ENCODE measurements around the gene FBH1. TPM values are rescaled to one million over a fixed set of nuclear protein-coding genes. Genes with fewer than 3 reads are reported as not detected.
"Not testable (repeated sequence)": the region's sequence is repeated elsewhere in the genome, so short reads cannot be mapped to it uniquely, and the experiment has no call there.

The FBH1 gene
- polyA plus RNA-seq, 1 donor from 2014 or later = 85.4 TPM

GRCh38 chr10:5902511-5903274, 12.7 kb downstream of the FBH1 start:
- peaks cover 19% of the 10 kb centered on the region for H3K36me3 Mint-ChIP-seq
- no peaks in the 10 kb centered on the region for H3K27me3 Mint-ChIP-seq
- peaks cover 10 to 26% (median 15%) of the 10 kb centered on the region in 3 donors for H3K4me1 Mint-ChIP-seq
- H3K9me3 Mint-ChIP-seq = no peaks in the 10 kb centered on the region
- peak overlapping the region in 1 of 4 donors; percentile 41 for H3K4me3 Mint-ChIP-seq
- H3K27ac Mint-ChIP-seq = no peak overlapping the region

- Mint-ChIP-seq H3K27me3 (no peaks in the 10 kb centered on the region), H3K36me3 (peaks cover 13% of the 10 kb centered on the region), H3K9me3 (no peaks in the 10 kb centered on the region), H3K27ac (peak overlapping the region in 1 of 3 donors; percentile 89), H3K4me1 (peaks cover 15 to 26% (median 16%) of the 10 kb centered on the region in 3 donors), H3K4me3 (peak overlapping the region in 1 of 4 donors; percentile 22)
Measured at GRCh38 chr10:5903563-5903962, 13.5 kb downstream of the FBH1 start.

- Mint-ChIP-seq H3K27ac (peak overlapping the region in 1 of 3 donors; percentile 89), H3K4me1 (peaks cover 15 to 24% (median 16%) of the 10 kb centered on the region in 3 donors), H3K9me3 (no peaks in the 10 kb centered on the region), H3K4me3 (peak overlapping the region in 2 of 4 donors; percentile 62 to 81), H3K27me3 (no peaks in the 10 kb centered on the region), H3K36me3 (peaks cover 14% of the 10 kb centered on the region)
Measured at GRCh38 chr10:5904227-5904626, 14.2 kb downstream of the FBH1 start.

GRCh38 chr10:5905854-5906507, 15.9 kb downstream of the FBH1 start:
- no peaks in the 10 kb centered on the region for H3K9me3 Mint-ChIP-seq
- H3K4me1 Mint-ChIP-seq = peaks cover 15 to 19% (median 16%) of the 10 kb centered on the region in 3 donors
- H3K4me3 Mint-ChIP-seq = peak overlapping the region in 2 of 4 donors; percentile 45 to 77
- peaks cover 15% of the 10 kb centered on the region for H3K36me3 Mint-ChIP-seq
- no peak overlapping the region for H3K27ac Mint-ChIP-seq
- H3K27me3 Mint-ChIP-seq = no peaks in the 10 kb centered on the region

GRCh38 chr10:5906651-5907050, 16.6 kb downstream of the FBH1 start:
- Mint-ChIP-seq H3K9me3 (no peaks in the 10 kb centered on the region), H3K27ac (no peak overlapping the region), H3K4me3 (no peak overlapping the region), H3K4me1 (peaks cover 15 to 19% (median 16%) of the 10 kb centered on the region in 3 donors), H3K27me3 (no peaks in the 10 kb centered on the region), H3K36me3 (peaks cover 16% of the 10 kb centered on the region)

- H3K4me3 Mint-ChIP-seq, H3K9me3 Mint-ChIP-seq, H3K27me3 Mint-ChIP-seq, H3K27ac Mint-ChIP-seq: not testable (repeated sequence)
- H3K4me1 Mint-ChIP-seq = peaks cover 14 to 16% (median 15%) of the 10 kb centered on the region in 3 donors
- peaks cover 19% of the 10 kb centered on the region for H3K36me3 Mint-ChIP-seq
Measured at GRCh38 chr10:5908676-5909075, 18.6 kb downstream of the FBH1 start.

GRCh38 chr10:5910323-5911100, 20.5 kb downstream of the FBH1 start:
- Mint-ChIP-seq H3K9me3 (no peaks in the 10 kb centered on the region), H3K36me3 (peaks cover 18% of the 10 kb centered on the region), H3K27ac (no peak overlapping the region), H3K4me3 (no peak overlapping the region), H3K27me3 (no peaks in the 10 kb centered on the region), H3K4me1 (peaks cover 8 to 10% (median 9%) of the 10 kb centered on the region in 3 donors)

- Mint-ChIP-seq H3K27ac (no peak overlapping the region), H3K4me1 (peaks cover 3 to 7% (median 5%) of the 10 kb centered on the region in 3 donors), H3K4me3 (no peak overlapping the region), H3K27me3 (no peaks in the 10 kb centered on the region), H3K36me3 (peaks cover 15% of the 10 kb centered on the region), H3K9me3 (no peaks in the 10 kb centered on the region)
Measured at GRCh38 chr10:5911670-5912069, 21.6 kb downstream of the FBH1 start.

GRCh38 chr10:5913736-5914135, 23.7 kb downstream of the FBH1 start:
- H3K4me1 Mint-ChIP-seq = no peaks in the 10 kb centered on the region
- peaks cover 14% of the 10 kb centered on the region for H3K36me3 Mint-ChIP-seq

GRCh38 chr10:5915451-5915850, 25.4 kb downstream of the FBH1 start:
- Mint-ChIP-seq H3K27me3 (no peaks in the 10 kb centered on the region), H3K4me1 (no peaks in the 10 kb centered on the region), H3K36me3 (peaks cover 15% of the 10 kb centered on the region), H3K9me3 (no peaks in the 10 kb centered on the region), H3K27ac (no peak overlapping the region), H3K4me3 (no peak overlapping the region)

More at GRCh38 chr10:5913736-5914135, 23.7 kb downstream of the FBH1 start:
- H3K9me3 Mint-ChIP-seq = no peaks in the 10 kb centered on the region
- no peaks in the 10 kb centered on the region for H3K27me3 Mint-ChIP-seq
- H3K27ac Mint-ChIP-seq = no peak overlapping the region
- H3K4me3 Mint-ChIP-seq = no peak overlapping the region

- peaks cover 15% of the 10 kb centered on the region for H3K36me3 Mint-ChIP-seq
- no peak overlapping the region for H3K27ac Mint-ChIP-seq
- no peaks in the 10 kb centered on the region for H3K4me1 Mint-ChIP-seq
- H3K4me3 Mint-ChIP-seq = no peak overlapping the region
- H3K27me3 Mint-ChIP-seq = no peaks in the 10 kb centered on the region
- no peaks in the 10 kb centered on the region for H3K9me3 Mint-ChIP-seq
Measured at GRCh38 chr10:5917305-5917704, 27.3 kb downstream of the FBH1 start.

GRCh38 chr10:5918763-5919162, 28.7 kb downstream of the FBH1 start:
- Mint-ChIP-seq H3K27ac (no peak overlapping the region), H3K9me3 (no peaks in the 10 kb centered on the region), H3K4me3 (no peak overlapping the region), H3K27me3 (no peaks in the 10 kb centered on the region), H3K36me3 (peaks cover 9% of the 10 kb centered on the region), H3K4me1 (no peaks in the 10 kb centered on the region)

- Mint-ChIP-seq H3K4me3 (no peak overlapping the region), H3K27ac (no peak overlapping the region), H3K27me3 (no peaks in the 10 kb centered on the region), H3K4me1 (no peaks in the 10 kb centered on the region), H3K36me3 (peaks cover 7% of the 10 kb centered on the region), H3K9me3 (no peaks in the 10 kb centered on the region)
Measured at GRCh38 chr10:5919568-5919967, 29.5 kb downstream of the FBH1 start.

- Mint-ChIP-seq H3K4me1 (no peaks in the 10 kb centered on the region), H3K27me3 (no peaks in the 10 kb centered on the region), H3K27ac (no peak overlapping the region), H3K4me3 (no peak overlapping the region), H3K36me3 (peaks cover 7% of the 10 kb centered on the region), H3K9me3 (no peaks in the 10 kb centered on the region)
Measured at GRCh38 chr10:5921746-5922145, 31.7 kb downstream of the FBH1 start.

- no peaks in the 10 kb centered on the region for H3K4me1 Mint-ChIP-seq
- no peak overlapping the region for H3K27ac Mint-ChIP-seq
- H3K27me3 Mint-ChIP-seq = no peaks in the 10 kb centered on the region
- H3K9me3 Mint-ChIP-seq = no peaks in the 10 kb centered on the region
- peaks cover 12% of the 10 kb centered on the region for H3K36me3 Mint-ChIP-seq
- no peak overlapping the region for H3K4me3 Mint-ChIP-seq
Measured at GRCh38 chr10:5924889-5925288, 34.8 kb downstream of the FBH1 start.
